K562 (cell line): Measurements from ENCODE around the gene PLK5. TPM values are rescaled to one million over a fixed set of nuclear protein-coding genes. Genes with fewer than 3 reads are reported as not detected.

ENCODE experiments used
- CC2D1A ChIP-seq: fragments of 450-650 bp; IDR thresholded peaks from 2 replicates; pipeline ENCODE4 v1.6.1; 2017; ENCODE audit warnings: mild to moderate bottlenecking
- CHD4 ChIP-seq: fragments of 200-600 bp; sonication (generic); IDR thresholded peaks from 3 replicates; pipeline ENCODE4 v1.6.1; 2012; ENCODE audit warnings: low read depth, mild to moderate bottlenecking, mixed read lengths, low read length, inconsistent platforms; ENCODE audit not compliant: insufficient read depth, insufficient replicate concordance, poor library complexity, severe bottlenecking
- CSDE1 ChIP-seq, 2 experiments: fragments of 450-650 bp; IDR thresholded peaks; 2 replicates each; pipeline ENCODE4 v1.6.1; 2016; ENCODE audit warnings: mild to moderate bottlenecking in 1 of 2
- CTBP1 ChIP-seq: fragments of 450-650 bp; IDR thresholded peaks from 2 replicates; pipeline ENCODE4 v1.6.1; 2016; ENCODE audit warnings: borderline replicate concordance
- FOXA3 ChIP-seq, 2 experiments: fragments of 450-650 bp in 1 of 2; sonication (generic) in 1 of 2; formaldehyde crosslinking; IDR thresholded peaks in 1 of 2; conservative IDR thresholded peaks in 1 of 2; 2 replicates each; pipeline versions ENCODE4 v1.4.0 to v1.8.0; 2020 to 2022; ENCODE audit warnings: mild to moderate bottlenecking in 2 of 2, missing genetic modification reagents in 1 of 2
- GABPB1 ChIP-seq: sonication (generic); formaldehyde crosslinking; IDR thresholded peaks from 2 replicates; pipeline ENCODE4 v1.8.0; 2022; ENCODE audit warnings: mild to moderate bottlenecking, missing genetic modification reagents
- HNRNPK ChIP-seq: fragments of 200-400 bp; formaldehyde crosslinking; IDR thresholded peaks from one replicate; pipeline ENCODE4 v1.6.1; 2018; ENCODE audit warnings: mild to moderate bottlenecking, low read depth, low read length; ENCODE audit not compliant: poor library complexity, severe bottlenecking
- MTA1 ChIP-seq: fragments of 450-650 bp; IDR thresholded peaks from 2 replicates; pipeline ENCODE4 v1.6.1; 2017; ENCODE audit warnings: borderline replicate concordance
- RBM14 ChIP-seq: fragments of 200-400 bp; formaldehyde crosslinking; IDR thresholded peaks from 2 replicates; pipeline ENCODE4 v1.6.1; 2018; ENCODE audit warnings: low read depth, mild to moderate bottlenecking, low read length, moderate library complexity, borderline replicate concordance; ENCODE audit not compliant: insufficient read depth
- SIN3A ChIP-seq, 2 experiments: fragments of 150-350 bp in 1 of 2; IDR thresholded peaks; 2 replicates each; pipeline ENCODE4 v1.6.1; 2011 to 2016; ENCODE audit warnings: borderline replicate concordance in 2 of 2, low read depth in 2 of 2, low read length in 2 of 2, mild to moderate bottlenecking in 2 of 2, moderate library complexity in 2 of 2; ENCODE audit not compliant: control insufficient read depth in 1 of 2
- STAT5A ChIP-seq: IDR thresholded peaks from 2 replicates; pipeline ENCODE4 v1.6.1; 2012; ENCODE audit warnings: low read length, inconsistent platforms, borderline replicate concordance
- ZNF217 ChIP-seq: sonication (generic); formaldehyde crosslinking; IDR thresholded peaks from 2 replicates; pipeline ENCODE4 v1.8.0; 2022; ENCODE audit warnings: mild to moderate bottlenecking, missing genetic modification reagents
- ZNF764 ChIP-seq: fragments of 250-450 bp; sonication (Bioruptor Pico); IDR thresholded peaks from 2 replicates; pipeline ENCODE4 v1.4.0; 2020; ENCODE audit warnings: low read depth, mild to moderate bottlenecking, moderate library complexity
- polyA plus RNA-seq, 8 experiments: library from polyadenylated mRNA; depleted of rRNA in 4 of 8; stranded (reverse) in 5 of 8; unstranded in 3 of 8; fragments of >200 nt; fragmentation: Nextera tagmentation in 2 of 8; fragmentation: Illumina TruSeq in 1 of 8; extraction: Ambion mirVana in 2 of 8; extraction: Trizol in 1 of 8; gene quantifications; 2 replicates each; pipeline versions ENCODE4 v1.2.1 to v1.2.3, GENCODE V29; 2011 to 2014; ENCODE audit warnings: inconsistent platforms in 1 of 8, missing spikeins in 1 of 8
- total RNA-seq, 7 experiments: library from RNA; depleted of rRNA in 6 of 7; stranded (reverse); fragments of >200 nt in 6 of 7; fragmentation: Illumina TruSeq in 2 of 7; extraction: Trizol in 2 of 7; gene quantifications; 2 replicates each; pipeline versions ENCODE4 v1.2.1 to v1.2.3, GENCODE V29; 2011 to 2021; ENCODE audit warnings: low replicate concordance in 1 of 7
- TF ChIP-seq, protein P1 (sequence below): fragments of 250-450 bp; sonication (Bioruptor Pico); IDR thresholded peaks from 2 replicates; pipeline ENCODE4 v1.8.0; 2021; ENCODE audit warnings: mild to moderate bottlenecking, moderate library complexity
- TF ChIP-seq, protein P2 (sequence below): conservative IDR thresholded peaks from 2 replicates; pipeline ENCODE4 v1.6.1; 2011; ENCODE audit warnings: low read depth, mild to moderate bottlenecking, low read length; ENCODE audit not compliant: control insufficient read depth
- TF ChIP-seq, protein P3 (sequence below), 3 experiments: IDR thresholded peaks in 2 of 3; conservative IDR thresholded peaks in 1 of 3; 2 replicates each; pipeline ENCODE4 v1.5.1; 2011 to 2012; ENCODE audit warnings: low read length in 3 of 3, mild to moderate bottlenecking in 3 of 3, control low read depth in 2 of 3, improper control_type of control experiment in 1 of 3, inconsistent platforms in 1 of 3, low read depth in 1 of 3, mixed read lengths in 1 of 3, moderate library complexity in 1 of 3; ENCODE audit not compliant: insufficient read depth in 2 of 3
- TF ChIP-seq, protein P4 (sequence below): fragments of 250-450 bp; sonication (Bioruptor Pico); IDR thresholded peaks from 2 replicates; pipeline ENCODE4 v1.6.1; 2021; ENCODE audit warnings: mild to moderate bottlenecking
- TF ChIP-seq, protein P5 (sequence below): fragments of 450-650 bp; IDR thresholded peaks from 2 replicates; pipeline ENCODE4 v1.6.1; 2016; ENCODE audit warnings: borderline replicate concordance

PLK5 gene
- total and polyA plus RNA-seq, 9 of the 15 experiments (the other 6 are each of a cell fraction or from before 2014, with no cell fraction given): 0.04 to 0.23 (median 0.11) TPM; not detected in 5

DNA sequence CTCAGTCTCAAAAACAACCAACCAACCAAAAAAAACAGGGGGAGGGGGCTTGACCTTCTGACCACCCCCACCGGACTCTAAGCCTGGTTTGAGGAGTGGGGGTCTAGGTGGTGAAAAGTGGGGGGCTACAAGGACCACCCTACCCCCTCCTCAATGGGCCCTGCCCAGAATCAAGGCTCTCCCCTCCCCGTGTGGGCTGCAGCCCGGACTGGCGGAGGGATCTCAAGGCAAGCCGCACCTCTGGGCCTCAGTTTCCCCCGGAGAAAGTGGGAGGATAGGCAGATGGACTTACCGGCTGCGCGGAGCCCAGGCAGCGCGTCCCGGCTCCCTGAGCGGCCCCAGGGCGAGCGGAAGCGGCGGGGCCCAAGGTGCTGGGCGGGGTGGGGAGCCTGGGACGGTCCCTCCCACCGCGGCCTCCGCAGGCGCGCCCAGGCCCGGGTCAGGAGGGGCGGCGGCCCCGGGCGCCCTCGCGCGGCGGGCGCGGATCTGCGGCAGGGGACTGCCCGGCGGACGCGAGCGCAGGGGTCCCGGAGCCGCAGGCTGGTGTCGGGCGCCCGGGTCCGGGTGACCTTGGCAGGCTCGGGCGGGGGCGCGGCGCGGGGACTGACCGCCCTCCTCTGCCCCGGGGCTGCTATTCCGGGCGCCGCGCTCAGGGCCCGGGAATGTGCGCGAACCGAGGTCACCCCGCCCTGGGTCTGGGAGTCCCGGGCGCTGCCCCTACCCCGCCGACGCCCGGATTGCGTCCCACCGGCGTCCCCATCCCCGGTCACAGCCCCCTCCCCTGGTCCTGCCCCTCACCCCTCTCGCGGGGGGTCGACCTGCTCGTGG is 11.0 kb upstream of the PLK5 start, which contains the start of gene ADAMTSL5 (continued):
- TF ChIP-seq CSDE1 (IDR thresholded peaks at IDR 0.05) (no peak; a peak in 1 of 4 replicates), CTBP1 (peak; percentile 81; the same call in 1 of the 2 replicates), FOXA3 (CRISPR knock-in tag; conservative IDR thresholded peaks at IDR 0.05 in 1 of 2, IDR thresholded peaks at IDR 0.05 in 1 of 2) (no peak), RBM14 (0 out of 2 replicates have a peak, but pooled peaks have one; percentile 42), HNRNPK (no peak), CC2D1A (peak; percentile 33; the same call in 1 of the 2 replicates), ZNF217 (CRISPR knock-in tag) (no peak), MTA1 (no peak), SIN3A (IDR thresholded peaks at IDR 0.05; ENCODE audit: borderline replicate concordance in 2 of 2, control insufficient read depth in 1 of 2, low read depth in 2 of 2, low read length in 2 of 2) (0 out of 4 replicates have a peak, but pooled peaks of 1 of the 2 experiments have one; percentile 39), CHD4 (peak; percentile 94), GABPB1 (CRISPR knock-in tag) (peak; percentile 78), ZNF764 (no peak), STAT5A (no peak)
- TF ChIP-seq, protein P1, sequence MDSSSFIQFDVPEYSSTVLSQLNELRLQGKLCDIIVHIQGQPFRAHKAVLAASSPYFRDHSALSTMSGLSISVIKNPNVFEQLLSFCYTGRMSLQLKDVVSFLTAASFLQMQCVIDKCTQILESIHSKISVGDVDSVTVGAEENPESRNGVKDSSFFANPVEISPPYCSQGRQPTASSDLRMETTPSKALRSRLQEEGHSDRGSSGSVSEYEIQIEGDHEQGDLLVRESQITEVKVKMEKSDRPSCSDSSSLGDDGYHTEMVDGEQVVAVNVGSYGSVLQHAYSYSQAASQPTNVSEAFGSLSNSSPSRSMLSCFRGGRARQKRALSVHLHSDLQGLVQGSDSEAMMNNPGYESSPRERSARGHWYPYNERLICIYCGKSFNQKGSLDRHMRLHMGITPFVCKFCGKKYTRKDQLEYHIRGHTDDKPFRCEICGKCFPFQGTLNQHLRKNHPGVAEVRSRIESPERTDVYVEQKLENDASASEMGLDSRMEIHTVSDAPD (CRISPR knock-in tag): no peak
- TF ChIP-seq, protein P2, sequence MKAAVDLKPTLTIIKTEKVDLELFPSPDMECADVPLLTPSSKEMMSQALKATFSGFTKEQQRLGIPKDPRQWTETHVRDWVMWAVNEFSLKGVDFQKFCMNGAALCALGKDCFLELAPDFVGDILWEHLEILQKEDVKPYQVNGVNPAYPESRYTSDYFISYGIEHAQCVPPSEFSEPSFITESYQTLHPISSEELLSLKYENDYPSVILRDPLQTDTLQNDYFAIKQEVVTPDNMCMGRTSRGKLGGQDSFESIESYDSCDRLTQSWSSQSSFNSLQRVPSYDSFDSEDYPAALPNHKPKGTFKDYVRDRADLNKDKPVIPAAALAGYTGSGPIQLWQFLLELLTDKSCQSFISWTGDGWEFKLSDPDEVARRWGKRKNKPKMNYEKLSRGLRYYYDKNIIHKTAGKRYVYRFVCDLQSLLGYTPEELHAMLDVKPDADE: peak; percentile 58; the same call in 1 of the 2 replicates
- TF ChIP-seq, protein P3, sequence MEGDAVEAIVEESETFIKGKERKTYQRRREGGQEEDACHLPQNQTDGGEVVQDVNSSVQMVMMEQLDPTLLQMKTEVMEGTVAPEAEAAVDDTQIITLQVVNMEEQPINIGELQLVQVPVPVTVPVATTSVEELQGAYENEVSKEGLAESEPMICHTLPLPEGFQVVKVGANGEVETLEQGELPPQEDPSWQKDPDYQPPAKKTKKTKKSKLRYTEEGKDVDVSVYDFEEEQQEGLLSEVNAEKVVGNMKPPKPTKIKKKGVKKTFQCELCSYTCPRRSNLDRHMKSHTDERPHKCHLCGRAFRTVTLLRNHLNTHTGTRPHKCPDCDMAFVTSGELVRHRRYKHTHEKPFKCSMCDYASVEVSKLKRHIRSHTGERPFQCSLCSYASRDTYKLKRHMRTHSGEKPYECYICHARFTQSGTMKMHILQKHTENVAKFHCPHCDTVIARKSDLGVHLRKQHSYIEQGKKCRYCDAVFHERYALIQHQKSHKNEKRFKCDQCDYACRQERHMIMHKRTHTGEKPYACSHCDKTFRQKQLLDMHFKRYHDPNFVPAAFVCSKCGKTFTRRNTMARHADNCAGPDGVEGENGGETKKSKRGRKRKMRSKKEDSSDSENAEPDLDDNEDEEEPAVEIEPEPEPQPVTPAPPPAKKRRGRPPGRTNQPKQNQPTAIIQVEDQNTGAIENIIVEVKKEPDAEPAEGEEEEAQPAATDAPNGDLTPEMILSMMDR (IDR thresholded peaks at IDR 0.05 in 2 of 3, conservative IDR thresholded peaks at IDR 0.05 in 1 of 3; ENCODE audit: insufficient read depth in 2 of 3, low read depth in 1 of 3, low read length in 3 of 3): peak in 2 of 3 experiments; percentile 51 to 55; a peak in 2 of 6 replicates
- TF ChIP-seq, protein P4, sequence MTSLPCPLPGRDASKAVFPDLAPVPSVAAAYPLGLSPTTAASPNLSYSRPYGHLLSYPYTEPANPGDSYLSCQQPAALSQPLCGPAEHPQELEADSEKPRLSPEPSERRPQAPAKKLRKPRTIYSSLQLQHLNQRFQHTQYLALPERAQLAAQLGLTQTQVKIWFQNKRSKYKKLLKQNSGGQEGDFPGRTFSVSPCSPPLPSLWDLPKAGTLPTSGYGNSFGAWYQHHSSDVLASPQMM (CRISPR knock-in tag): no peak
- TF ChIP-seq, protein P5, sequence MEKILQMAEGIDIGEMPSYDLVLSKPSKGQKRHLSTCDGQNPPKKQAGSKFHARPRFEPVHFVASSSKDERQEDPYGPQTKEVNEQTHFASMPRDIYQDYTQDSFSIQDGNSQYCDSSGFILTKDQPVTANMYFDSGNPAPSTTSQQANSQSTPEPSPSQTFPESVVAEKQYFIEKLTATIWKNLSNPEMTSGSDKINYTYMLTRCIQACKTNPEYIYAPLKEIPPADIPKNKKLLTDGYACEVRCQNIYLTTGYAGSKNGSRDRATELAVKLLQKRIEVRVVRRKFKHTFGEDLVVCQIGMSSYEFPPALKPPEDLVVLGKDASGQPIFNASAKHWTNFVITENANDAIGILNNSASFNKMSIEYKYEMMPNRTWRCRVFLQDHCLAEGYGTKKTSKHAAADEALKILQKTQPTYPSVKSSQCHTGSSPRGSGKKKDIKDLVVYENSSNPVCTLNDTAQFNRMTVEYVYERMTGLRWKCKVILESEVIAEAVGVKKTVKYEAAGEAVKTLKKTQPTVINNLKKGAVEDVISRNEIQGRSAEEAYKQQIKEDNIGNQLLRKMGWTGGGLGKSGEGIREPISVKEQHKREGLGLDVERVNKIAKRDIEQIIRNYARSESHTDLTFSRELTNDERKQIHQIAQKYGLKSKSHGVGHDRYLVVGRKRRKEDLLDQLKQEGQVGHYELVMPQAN: peak; percentile 44; the same call in 1 of the 2 replicates
